ENCODE results near the gene CACHD1. TPM values are rescaled to one million over a fixed set of nuclear protein-coding genes. Genes with fewer than 3 reads are reported as not detected.

Gene CACHD1
- total and polyA plus RNA-seq, 2 donors (not counting 1 experiment from before 2014, with no cell fraction given), result 2.9 to 5.4 TPM

DNA sequence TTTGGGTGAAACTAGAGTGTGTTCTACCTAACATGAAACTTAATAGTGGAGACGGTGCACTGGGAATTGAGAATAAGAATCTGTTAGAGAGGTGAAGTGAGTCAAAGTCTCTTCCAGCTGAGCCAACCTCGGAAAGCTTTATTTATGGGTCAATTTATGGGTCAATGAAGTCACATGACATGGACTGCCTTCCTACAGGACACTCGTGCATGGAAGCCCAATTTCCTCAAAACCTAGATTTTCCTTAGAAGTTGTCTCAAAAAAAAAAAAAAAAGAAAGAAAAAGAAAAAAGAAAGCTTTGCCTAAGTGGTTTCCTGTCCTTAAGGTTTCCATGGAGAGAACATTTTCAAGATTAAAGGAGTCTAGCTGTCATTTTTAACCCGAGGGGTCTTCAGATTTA lies 26.7 kb downstream of the CACHD1 start:
- H3K4me3 ChIP-seq (replicated peaks in 1 of 4; ENCODE audit: control extremely low read depth in 1 of 4, insufficient read depth in 1 of 4, low read depth in 3 of 4, low read length in 4 of 4), result no peak overlapping the region
- no peaks in the 10 kb centered on the region for H3K4me1 ChIP-seq (ENCODE audit: control insufficient read depth, extremely low read depth, insufficient read depth, low read length)
- H3K27ac ChIP-seq (ENCODE audit: insufficient read depth, low read length), result no peak overlapping the region
- no peaks in the 10 kb centered on the region for H3K9me3 ChIP-seq (ENCODE audit: control insufficient read depth, insufficient read depth, low read depth, low read length)
- no peaks in the 10 kb centered on the region for H3K27me3 ChIP-seq (ENCODE audit: control insufficient read depth, insufficient read depth, low read length)
- H2AFZ ChIP-seq (ENCODE audit: low read length), result no peak overlapping the region
- H3K9ac ChIP-seq (ENCODE audit: insufficient read depth, low read length), result no peak overlapping the region
- no peaks in the 10 kb centered on the region for H4K20me1 ChIP-seq (ENCODE audit: control insufficient read depth, extremely low read depth, insufficient read depth, low read length)
- H3K79me2 ChIP-seq (ENCODE audit: control insufficient read depth, insufficient read depth, low read length), result no peaks in the 10 kb centered on the region
- TF ChIP-seq EZH2 (IDR thresholded peaks at IDR 0.05; ENCODE audit: low read length, missing control alignments), result no peak
- TF ChIP-seq, protein P1, sequence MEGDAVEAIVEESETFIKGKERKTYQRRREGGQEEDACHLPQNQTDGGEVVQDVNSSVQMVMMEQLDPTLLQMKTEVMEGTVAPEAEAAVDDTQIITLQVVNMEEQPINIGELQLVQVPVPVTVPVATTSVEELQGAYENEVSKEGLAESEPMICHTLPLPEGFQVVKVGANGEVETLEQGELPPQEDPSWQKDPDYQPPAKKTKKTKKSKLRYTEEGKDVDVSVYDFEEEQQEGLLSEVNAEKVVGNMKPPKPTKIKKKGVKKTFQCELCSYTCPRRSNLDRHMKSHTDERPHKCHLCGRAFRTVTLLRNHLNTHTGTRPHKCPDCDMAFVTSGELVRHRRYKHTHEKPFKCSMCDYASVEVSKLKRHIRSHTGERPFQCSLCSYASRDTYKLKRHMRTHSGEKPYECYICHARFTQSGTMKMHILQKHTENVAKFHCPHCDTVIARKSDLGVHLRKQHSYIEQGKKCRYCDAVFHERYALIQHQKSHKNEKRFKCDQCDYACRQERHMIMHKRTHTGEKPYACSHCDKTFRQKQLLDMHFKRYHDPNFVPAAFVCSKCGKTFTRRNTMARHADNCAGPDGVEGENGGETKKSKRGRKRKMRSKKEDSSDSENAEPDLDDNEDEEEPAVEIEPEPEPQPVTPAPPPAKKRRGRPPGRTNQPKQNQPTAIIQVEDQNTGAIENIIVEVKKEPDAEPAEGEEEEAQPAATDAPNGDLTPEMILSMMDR (conservative IDR thresholded peaks at IDR 0.05 in 1 of 2, IDR thresholded peaks at IDR 0.05 in 1 of 2; ENCODE audit: low read depth in 1 of 2, low read length in 2 of 2), result no peak
- no peak for DNase-seq (ENCODE audit: low read depth in 2 of 2)
- no peak overlapping the region for H3K4me2 ChIP-seq (ENCODE audit: extremely low read depth, insufficient read depth, low read length)
- no peaks in the 10 kb centered on the region for H3K36me3 ChIP-seq (ENCODE audit: control insufficient read depth, insufficient read depth, low read length)

- TF ChIP-seq EZH2 (IDR thresholded peaks at IDR 0.05; ENCODE audit: low read length, missing control alignments), result no peak
- TF ChIP-seq, protein P1 (conservative IDR thresholded peaks at IDR 0.05 in 1 of 2, IDR thresholded peaks at IDR 0.05 in 1 of 2; ENCODE audit: low read depth in 1 of 2, low read length in 2 of 2), result no peak
- H3K27ac ChIP-seq (ENCODE audit: insufficient read depth, low read length), result no peak overlapping the region
- no peaks in the 10 kb centered on the region for H3K4me1 ChIP-seq (ENCODE audit: control insufficient read depth, extremely low read depth, insufficient read depth, low read length)
- no peak overlapping the region for H3K4me2 ChIP-seq (ENCODE audit: extremely low read depth, insufficient read depth, low read length)
- DNase-seq (ENCODE audit: low read depth in 2 of 2), result peak in 1 of 2 donors; percentile 45
- H3K9ac ChIP-seq (ENCODE audit: insufficient read depth, low read length), result no peak overlapping the region
- H2AFZ ChIP-seq (ENCODE audit: low read length), result no peak overlapping the region
- H3K79me2 ChIP-seq (ENCODE audit: control insufficient read depth, insufficient read depth, low read length), result no peaks in the 10 kb centered on the region
- H3K36me3 ChIP-seq (ENCODE audit: control insufficient read depth, insufficient read depth, low read length), result no peaks in the 10 kb centered on the region
- no peaks in the 10 kb centered on the region for H3K9me3 ChIP-seq (ENCODE audit: control insufficient read depth, insufficient read depth, low read depth, low read length)
- H4K20me1 ChIP-seq (ENCODE audit: control insufficient read depth, extremely low read depth, insufficient read depth, low read length), result no peaks in the 10 kb centered on the region
- no peak overlapping the region for H3K4me3 ChIP-seq (replicated peaks in 1 of 4; ENCODE audit: control extremely low read depth in 1 of 4, insufficient read depth in 1 of 4, low read depth in 3 of 4, low read length in 4 of 4)
- no peaks in the 10 kb centered on the region for H3K27me3 ChIP-seq (ENCODE audit: control insufficient read depth, insufficient read depth, low read length)
These were observed 27.4 kb downstream of the CACHD1 start for GRCh38 chr1:64497088-64497883.

DNA sequence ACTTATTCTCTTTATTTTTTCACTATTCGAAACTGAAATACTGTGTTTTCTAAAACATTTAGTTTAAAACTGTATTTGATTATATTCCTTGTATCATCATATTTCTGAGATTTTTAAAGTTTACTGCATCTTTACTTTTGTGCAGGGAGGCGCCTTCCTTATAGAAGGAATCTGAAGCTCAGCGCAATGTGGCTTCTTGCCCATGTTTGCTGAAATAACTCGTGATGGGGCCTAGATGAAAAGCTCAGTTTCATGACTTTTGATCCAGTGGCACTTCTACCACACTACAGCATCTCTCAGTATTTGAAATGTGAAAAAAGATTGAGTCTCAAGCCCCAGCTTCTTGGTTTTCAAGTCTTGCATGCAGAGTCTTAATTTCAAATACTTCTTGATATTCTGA lies 28.4 kb downstream of the CACHD1 start:
- Histone ChIP-seq H4K20me1 (ENCODE audit: control insufficient read depth, extremely low read depth, insufficient read depth, low read length) (no peaks in the 10 kb centered on the region), H3K27me3 (ENCODE audit: control insufficient read depth, insufficient read depth, low read length) (no peaks in the 10 kb centered on the region), H3K4me3 (replicated peaks in 1 of 4; ENCODE audit: control extremely low read depth in 1 of 4, insufficient read depth in 1 of 4, low read depth in 3 of 4, low read length in 4 of 4) (no peak overlapping the region), H3K27ac (ENCODE audit: insufficient read depth, low read length) (no peak overlapping the region), H3K4me1 (ENCODE audit: control insufficient read depth, extremely low read depth, insufficient read depth, low read length) (no peaks in the 10 kb centered on the region), H3K4me2 (ENCODE audit: extremely low read depth, insufficient read depth, low read length) (no peak overlapping the region), H3K9me3 (ENCODE audit: control insufficient read depth, insufficient read depth, low read depth, low read length) (no peaks in the 10 kb centered on the region), H3K79me2 (ENCODE audit: control insufficient read depth, insufficient read depth, low read length) (no peaks in the 10 kb centered on the region), H3K36me3 (ENCODE audit: control insufficient read depth, insufficient read depth, low read length) (no peaks in the 10 kb centered on the region), H2AFZ (ENCODE audit: low read length) (no peak overlapping the region), H3K9ac (ENCODE audit: insufficient read depth, low read length) (no peak overlapping the region)
- no peak for DNase-seq (ENCODE audit: low read depth in 2 of 2)
- no peak for TF ChIP-seq EZH2 (IDR thresholded peaks at IDR 0.05; ENCODE audit: low read length, missing control alignments)
- TF ChIP-seq, protein P1 (conservative IDR thresholded peaks at IDR 0.05 in 1 of 2, IDR thresholded peaks at IDR 0.05 in 1 of 2; ENCODE audit: low read depth in 1 of 2, low read length in 2 of 2), result no peak
